Upper lobe of left lung (tissue), 4 donors: ENCODE data around the gene GRAMD1A.

Source experiments
- CTCF ChIP-seq, 6 experiments: fragments of 450-650 bp in 4 of 6; fragments of 200-600 bp in 2 of 6; sonication (generic) in 2 of 6; IDR thresholded peaks; one replicate each; pipeline ENCODE4 v1.5.1; 2016 to 2019; ENCODE audit warnings: antibody characterized with exemption in 6 of 6
- EP300 ChIP-seq, 4 donors: sonication (generic); formaldehyde crosslinking; IDR thresholded peaks; one replicate each; pipeline ENCODE4 v1.5.1; 2017; ENCODE audit warnings: antibody characterized with exemption in 4 of 4, control low read depth in 2 of 4
- POLR2A ChIP-seq, 4 donors: fragments of 450-650 bp; IDR thresholded peaks; one replicate each; pipeline ENCODE4 v1.5.1; 2016 to 2017; ENCODE audit warnings: antibody characterized with exemption in 4 of 4, mild to moderate bottlenecking in 2 of 4

GRCh38 chr19:35008891-35009341 is 8.8 kb downstream of the GRAMD1A start:
- TF ChIP-seq CTCF (IDR thresholded peaks at IDR 0.05): no peak
- peak in 3 of 4 donors; percentile 91 to 95 (median 94) for TF ChIP-seq EP300 (IDR thresholded peaks at IDR 0.05)
- no peak for TF ChIP-seq POLR2A (IDR thresholded peaks at IDR 0.05)
